ENCODE results near the gene TMEM63B.

DNA sequence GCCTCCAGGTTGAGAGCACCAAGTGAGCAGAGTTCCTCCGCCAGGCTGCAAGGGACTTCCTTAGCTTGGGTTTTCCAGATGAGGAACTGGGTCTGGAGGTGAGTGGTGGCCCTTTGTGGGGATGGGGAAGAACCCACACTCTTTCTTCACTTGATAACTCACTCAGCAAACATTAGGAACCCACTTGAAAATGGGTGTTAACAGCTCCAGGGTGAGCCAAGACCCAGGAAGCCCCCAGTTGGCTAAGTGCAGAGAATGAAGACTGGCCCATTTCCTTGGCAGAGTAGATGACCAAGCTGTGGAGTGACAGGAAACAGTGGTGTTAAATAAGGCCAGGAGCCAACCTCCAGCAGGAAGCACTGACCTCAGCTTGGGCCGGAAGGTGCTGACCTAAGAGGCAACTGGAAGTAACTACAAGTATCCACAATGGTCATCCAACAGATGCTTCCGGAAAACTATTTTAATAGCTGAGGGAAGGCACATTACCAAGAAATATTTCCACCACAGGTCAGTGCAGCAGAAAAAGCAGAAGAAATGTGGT lies 22.8 kb upstream of the TMEM63B start:
- TF ChIP-seq ZNF8 (CRISPR knock-in tag; IDR thresholded peaks at IDR 0.05) (no peak), ARNTL (CRISPR knock-in tag; IDR thresholded peaks at IDR 0.05; ENCODE audit: borderline replicate concordance, low read depth) (no peak), GLIS3 (CRISPR knock-in tag; IDR thresholded peaks at IDR 0.05) (no peak), ZFP30 (CRISPR knock-in tag; IDR thresholded peaks at IDR 0.05) (no peak), CREB5 (CRISPR knock-in tag; IDR thresholded peaks at IDR 0.05; ENCODE audit: low read depth) (no peak), ZFP3 (CRISPR knock-in tag; IDR thresholded peaks at IDR 0.05) (no peak), CSRNP3 (CRISPR knock-in tag; IDR thresholded peaks at IDR 0.05) (no peak), ISL1 (CRISPR knock-in tag; IDR thresholded peaks at IDR 0.05) (no peak), OSR1 (CRISPR knock-in tag; IDR thresholded peaks at IDR 0.05) (no peak), CSDC2 (CRISPR knock-in tag; IDR thresholded peaks at IDR 0.05) (no peak)
- TF ChIP-seq, protein P1, sequence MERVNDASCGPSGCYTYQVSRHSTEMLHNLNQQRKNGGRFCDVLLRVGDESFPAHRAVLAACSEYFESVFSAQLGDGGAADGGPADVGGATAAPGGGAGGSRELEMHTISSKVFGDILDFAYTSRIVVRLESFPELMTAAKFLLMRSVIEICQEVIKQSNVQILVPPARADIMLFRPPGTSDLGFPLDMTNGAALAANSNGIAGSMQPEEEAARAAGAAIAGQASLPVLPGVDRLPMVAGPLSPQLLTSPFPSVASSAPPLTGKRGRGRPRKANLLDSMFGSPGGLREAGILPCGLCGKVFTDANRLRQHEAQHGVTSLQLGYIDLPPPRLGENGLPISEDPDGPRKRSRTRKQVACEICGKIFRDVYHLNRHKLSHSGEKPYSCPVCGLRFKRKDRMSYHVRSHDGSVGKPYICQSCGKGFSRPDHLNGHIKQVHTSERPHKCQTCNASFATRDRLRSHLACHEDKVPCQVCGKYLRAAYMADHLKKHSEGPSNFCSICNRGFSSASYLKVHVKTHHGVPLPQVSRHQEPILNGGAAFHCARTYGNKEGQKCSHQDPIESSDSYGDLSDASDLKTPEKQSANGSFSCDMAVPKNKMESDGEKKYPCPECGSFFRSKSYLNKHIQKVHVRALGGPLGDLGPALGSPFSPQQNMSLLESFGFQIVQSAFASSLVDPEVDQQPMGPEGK (CRISPR knock-in tag; IDR thresholded peaks at IDR 0.05; ENCODE audit: borderline replicate concordance), result no peak

Data from SK-N-SH treated with all-trans-retinoic acid at 6 μM for 48 hours (cell line).